ENCODE measurements around the gene TUBA4B.
"Not testable (repeated sequence)": the region's sequence is repeated elsewhere in the genome, so short reads cannot be mapped to it uniquely, and the experiment has no call there.

TUBA4B gene

DNA sequence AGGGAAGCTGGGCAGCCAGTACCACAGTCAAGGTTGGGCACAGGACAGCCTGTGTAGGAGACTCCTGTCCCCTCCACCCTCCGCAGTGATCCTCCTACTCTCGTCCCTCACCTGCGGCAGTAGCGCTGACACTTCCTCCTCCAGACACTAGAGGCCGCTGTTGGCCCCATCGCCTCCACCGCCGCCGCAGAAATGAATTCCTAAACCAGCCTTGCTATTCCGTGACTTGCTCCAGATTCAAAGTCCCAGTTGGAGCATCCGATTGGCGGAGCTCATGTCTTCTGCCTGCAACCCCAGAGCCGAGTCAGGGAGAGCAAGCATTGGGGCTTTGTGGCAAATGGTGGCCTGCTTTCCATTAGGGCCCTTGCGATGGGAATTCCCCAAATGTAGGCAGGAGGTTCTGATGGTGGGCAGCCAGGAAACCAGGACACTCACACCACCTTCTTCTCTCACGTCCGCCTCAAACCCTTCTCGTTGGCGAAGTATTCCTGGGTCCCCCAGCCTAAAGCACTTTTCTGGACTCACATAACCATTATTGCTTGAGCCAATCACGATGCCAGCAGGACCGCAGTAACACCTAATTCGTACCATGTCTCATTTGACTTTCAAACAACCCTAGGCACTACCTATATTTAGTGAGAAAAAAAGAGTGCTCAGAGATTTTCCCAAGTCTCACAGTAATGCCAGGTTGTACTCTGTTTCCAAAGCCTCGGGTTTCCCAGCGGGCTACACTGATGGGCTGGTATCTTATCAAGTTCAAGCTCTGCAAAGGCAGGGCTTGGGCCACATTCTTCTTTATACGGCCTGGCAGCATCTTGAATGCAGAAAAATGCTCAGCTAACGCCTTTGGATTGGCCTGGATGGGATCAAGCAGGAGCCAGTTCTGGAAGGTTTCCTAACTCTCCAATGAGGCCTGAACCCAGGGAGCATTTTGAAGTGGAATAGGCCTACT lies 24.9 kb downstream of the TUBA4B start:
- DNase-seq, result peak; percentile 45 to 68 (median 63)

DNA sequence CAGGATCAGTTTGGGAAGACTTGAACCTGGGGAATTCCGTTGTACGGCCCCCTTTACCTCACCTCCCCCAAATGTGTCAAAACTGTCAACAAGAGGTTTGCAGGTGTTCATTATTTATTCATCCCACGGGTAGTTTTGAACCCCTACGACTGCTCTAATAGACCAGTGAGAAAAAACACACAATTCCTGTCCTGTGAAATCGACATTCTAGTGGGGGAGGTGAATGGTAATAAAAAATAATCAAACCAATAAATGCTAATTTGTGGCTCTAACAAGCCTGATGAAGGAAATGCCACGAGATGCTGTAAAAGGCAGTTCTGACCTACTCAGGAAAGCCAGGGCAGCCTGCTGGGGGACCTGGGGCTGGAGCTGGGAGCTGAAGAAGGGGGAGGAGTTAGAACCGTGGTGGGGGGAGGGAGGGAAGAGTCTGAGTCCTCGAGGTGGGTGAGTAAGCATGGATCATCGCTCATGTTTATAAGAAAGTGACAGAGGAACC lies 25.7 kb downstream of the TUBA4B start:
- DNase-seq, result no peak

DNA sequence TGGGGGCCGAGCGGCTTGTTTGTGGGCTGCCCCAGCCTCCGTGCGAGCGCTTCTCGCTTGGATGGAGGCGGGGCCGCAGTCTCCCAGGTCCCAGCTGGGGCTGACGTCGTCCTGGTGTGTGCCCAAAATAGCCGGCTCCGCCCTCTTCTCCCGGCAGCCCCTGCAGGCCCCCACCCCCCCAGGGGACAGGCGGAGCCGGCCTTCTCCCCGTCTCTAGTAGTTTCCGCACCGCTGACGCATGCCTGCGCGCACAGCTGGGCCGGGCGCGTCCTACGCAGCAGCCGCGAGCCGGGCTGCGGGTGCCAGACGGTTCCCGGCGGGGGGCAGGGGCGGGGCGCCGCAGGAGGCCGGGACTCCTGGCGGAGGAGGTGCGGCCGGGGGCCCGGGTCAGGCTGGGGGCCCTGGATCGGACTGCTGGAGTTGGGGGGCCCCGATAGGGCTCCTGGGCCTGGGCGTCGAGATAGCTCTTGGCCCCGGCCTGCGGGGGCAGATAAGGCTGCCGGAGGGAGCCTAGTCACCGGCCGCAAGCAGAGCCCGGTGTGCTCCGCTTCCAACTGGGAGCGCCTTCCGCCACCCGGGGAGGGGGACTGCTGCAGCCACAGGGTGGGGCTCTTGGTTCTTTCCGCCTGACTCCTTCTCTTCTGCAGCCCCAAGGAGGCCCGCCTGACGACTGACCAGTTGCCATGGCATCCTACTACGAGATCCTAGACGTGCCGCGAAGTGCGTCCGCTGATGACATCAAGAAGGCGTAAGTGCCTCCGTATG lies 26.3 kb downstream of the TUBA4B start, which contains the start of gene DNAJB2:
Gene DNAJB2 (plus strand): TSS at position 216 of the 765 bp plus-strand sequence. CDS start 468 bp downstream, at position 684.
- peak; percentile 95 to 100 (median 99) for DNase-seq

DNA sequence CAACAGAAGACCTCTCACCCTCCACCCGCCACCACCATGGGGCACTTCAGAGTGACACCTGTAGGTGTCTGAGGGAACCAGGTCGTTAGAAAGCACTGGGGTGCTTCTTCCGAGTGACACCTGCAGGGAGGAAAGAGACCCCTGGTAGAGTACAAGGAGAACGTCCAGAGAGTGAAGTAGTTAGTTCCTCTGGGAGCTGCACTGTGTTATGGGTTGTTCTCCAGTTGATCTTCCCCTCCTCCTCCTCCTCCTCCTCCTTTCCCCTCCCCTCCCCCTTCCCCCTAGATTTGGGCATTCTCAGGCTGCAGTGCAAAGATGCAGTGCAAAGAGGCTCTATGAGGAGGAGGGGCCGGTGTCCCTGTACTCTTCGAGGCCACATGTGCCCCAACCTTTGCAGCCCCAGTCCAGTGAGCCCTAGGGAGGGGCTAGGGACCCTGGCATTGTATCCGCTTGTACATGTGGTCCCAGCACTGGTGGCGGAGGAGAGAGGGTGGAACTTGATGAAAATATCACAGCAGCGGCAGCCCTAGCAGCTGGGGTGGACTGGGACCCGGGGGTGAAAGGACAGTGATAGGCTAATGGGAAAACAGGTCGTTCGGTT lies 27.0 kb downstream of the TUBA4B start:
- no peak for DNase-seq

DNA sequence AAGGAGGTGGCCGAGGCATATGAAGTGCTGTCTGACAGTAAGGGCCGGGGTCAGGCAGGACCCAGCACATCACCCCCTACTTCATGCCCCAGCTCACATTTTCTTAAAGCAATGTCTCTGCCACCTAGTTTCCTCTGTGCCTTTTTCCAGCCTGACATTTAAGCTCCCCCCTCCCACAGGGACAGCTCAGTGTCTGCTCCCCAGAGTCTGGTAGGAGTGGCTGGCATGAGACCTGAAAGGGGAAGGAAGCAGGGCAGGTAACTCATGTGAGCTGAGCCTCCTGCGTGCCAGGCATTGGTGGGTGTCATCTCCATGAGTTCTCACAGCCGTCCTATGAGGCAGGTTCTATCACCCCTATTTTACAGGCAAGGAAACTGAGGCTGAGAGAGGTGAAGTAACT lies 27.6 kb downstream of the TUBA4B start:
- no peak for DNase-seq

DNA sequence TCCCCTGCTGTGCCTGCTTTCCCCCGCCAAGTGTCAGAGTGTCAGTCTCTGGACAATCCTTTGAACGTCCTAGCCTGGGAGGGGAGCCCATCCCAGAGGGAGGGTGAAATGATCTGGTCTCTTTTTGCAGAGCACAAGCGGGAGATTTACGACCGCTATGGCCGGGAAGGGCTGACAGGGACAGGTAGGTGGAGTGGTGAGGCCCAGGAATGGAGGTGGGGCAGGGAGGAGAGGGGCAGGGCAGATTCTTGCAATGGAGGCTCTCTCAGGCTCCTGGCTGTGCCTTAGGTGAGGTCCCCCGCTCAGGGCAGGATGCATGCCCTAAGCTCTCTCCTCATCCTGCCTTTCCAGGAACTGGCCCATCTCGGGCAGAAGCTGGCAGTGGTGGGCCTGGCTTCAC lies 28.5 kb downstream of the TUBA4B start:
- no peak for DNase-seq

DNA sequence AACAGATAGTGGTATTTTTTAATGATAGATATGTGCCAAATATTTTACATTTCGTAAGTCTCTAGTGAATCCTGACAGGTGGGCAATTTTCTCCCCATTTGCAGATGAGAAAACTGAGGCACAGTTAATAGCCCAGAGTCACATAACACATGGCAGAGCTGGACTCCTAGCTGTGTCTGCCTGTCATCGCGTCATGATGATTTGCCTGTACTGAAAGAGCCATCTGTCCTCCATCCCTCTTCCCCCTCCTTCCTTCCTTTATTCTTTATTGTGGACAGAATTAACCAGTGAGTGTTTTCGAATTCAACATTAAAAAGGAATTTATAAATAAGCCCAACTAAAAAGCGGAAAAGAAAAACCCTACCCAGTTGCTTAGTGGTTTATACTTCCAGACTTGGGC lies 29.3 kb downstream of the TUBA4B start:
- DNase-seq, result no peak

DNA sequence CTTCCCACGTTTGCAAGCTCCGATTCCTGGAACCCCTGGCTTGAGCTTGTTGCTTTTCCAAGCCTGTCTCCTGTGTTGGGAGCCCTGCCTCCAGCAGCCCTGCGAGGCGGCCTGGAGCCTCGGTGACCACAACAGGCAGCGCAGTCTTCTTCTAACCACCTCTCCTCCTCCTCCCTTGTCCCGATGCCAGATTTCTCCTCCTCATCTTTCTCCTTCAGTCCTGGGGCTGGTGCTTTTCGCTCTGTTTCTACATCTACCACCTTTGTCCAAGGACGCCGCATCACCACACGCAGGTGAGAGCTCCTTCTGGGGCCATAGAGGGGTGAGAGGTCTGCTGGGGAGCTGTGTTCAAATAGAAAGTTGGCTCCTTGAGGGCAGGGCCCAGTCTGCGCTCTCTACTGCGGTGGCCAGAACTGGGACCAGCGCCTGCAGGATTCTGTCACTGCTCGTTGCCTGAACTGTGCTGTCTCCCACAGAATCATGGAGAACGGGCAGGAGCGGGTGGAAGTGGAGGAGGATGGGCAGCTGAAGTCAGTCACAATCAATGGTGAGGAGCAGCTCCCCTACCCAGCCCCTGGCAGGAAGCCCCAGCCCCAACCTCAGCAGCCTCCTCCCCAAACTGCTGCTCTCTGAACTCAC lies 30.0 kb downstream of the TUBA4B start:
- DNase-seq, result no peak

DNA sequence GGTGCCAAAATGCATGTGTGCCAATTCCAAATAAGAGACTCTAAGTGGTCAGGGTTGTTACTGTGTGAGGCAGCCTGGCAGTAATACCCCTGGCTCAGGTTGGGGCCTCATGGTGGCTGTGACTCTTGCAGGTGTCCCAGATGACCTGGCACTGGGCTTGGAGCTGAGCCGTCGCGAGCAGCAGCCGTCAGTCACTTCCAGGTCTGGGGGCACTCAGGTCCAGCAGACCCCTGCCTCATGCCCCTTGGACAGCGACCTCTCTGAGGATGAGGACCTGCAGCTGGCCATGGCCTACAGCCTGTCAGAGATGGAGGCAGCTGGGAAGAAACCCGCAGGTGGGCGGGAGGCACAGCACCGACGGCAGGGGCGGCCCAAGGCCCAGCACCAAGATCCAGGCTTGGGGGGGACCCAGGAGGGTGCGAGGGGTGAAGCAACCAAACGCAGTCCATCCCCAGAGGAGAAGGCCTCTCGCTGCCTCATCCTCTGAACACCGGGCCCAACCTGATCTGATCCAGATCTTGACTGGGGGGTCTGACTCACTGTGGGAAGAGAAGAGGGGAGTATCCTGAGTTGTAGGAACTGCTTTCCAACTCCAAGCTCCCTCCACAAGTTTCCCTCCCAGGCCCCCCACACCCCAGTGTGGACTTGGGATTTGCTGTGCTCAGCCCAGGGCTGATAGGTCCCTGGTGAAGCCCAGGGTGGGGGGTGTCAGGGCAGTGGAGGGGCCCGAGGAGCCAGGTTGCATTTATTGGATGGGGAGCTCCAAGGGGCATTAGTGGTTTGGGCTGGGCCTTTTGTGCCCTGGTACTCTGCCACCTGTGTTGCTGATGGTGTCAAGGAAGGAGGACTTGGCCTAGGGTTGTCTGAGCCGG lies 31.7 kb downstream of the TUBA4B start:
- DNase-seq, result no peak

DNA sequence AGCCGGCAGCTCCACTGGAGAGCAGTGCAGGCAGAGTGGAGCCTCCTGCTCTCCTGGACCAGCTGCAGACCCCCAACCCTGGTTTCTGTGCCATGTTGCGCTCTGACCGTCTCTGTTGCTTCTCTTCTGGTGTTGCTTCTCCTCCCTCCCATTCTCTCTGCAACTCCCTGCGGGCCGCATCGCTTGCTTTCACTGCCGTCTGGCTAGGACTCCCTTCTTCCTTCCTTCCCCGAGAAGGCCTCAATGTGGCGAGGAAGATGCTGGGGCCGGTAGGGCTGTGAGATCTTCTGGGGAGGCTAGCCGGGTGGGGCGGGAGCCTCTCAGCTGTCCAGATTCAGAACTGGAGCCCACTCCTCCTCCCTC lies 32.3 kb downstream of the TUBA4B start:
- DNase-seq, result no peak

DNA sequence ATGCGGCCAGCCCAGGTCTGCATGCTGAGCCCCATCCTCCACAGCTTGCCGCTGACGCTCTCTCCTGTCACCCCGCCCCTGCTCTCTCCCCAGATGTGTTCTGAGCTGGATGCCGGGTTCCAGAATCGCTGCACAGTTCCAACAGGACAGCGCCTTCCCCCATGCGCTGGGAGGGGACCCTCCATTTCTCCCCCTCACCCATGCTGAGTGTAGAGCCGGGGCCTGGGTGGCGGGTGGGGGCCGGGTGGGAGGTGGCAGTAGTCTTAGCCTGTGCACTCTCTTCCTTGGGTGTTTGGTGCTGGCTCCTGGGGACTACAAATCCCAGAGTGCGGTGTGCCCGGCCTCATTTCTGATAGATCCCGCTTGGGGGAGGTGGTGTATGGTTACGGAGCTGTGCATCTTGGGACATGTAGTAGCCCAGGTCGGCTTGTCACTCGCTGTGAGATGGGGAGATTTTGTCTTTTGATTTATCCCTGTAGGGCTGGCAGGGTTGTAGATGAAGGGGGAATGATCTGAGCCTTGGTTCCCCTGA lies 32.9 kb downstream of the TUBA4B start:
- no peak for DNase-seq

DNA sequence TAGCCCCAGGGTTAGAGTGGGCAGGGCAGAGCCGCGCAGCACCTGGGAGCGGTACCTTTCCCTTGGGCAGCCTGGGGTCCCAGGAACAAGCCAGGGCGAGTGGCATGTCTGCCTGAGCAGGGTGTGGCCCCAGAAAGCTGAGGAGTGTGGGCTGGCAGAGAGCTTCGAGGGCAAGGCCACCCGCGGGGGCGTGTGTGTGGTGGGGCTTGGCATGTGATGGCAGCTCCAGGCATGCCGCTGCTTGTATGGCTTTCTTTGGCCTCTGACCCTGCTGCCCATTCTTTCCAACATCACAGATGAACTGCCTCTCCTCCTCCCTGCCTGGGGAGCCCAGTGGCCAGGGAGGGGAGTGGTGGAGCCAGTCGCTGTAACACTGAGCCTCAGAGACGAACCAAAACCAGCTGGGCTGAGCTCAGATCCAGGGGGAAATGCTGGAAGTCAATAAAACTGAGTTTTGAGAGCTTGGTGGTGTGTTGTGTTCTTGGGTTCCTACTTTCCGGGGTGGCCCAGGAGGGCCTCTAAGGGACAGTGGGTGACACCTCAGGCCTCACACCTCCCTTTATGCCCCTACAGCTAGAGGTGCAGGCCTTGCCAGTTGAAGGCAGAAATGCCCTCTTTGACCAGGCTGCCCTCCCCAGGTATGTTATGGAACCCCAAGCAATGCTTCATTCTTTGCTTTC lies 33.5 kb downstream of the TUBA4B start:
- DNase-seq, result no peak

DNA sequence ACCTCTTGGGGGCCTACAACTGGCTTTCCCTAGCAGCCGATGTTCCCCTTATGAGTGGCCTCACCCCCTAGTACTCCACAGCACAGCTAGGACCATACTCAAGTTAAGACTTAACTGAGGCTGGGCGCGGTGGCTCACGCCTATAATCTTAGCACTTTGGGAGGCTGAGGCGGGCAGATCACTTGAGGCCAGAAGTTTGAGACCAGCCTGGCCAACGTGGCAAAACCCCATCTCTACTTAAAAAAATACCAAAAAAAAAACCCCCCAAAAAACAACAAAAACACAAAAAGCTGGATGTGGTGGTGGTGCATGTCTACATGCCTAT lies 34.0 kb downstream of the TUBA4B start:
- not testable (repeated sequence) for DNase-seq

DNA sequence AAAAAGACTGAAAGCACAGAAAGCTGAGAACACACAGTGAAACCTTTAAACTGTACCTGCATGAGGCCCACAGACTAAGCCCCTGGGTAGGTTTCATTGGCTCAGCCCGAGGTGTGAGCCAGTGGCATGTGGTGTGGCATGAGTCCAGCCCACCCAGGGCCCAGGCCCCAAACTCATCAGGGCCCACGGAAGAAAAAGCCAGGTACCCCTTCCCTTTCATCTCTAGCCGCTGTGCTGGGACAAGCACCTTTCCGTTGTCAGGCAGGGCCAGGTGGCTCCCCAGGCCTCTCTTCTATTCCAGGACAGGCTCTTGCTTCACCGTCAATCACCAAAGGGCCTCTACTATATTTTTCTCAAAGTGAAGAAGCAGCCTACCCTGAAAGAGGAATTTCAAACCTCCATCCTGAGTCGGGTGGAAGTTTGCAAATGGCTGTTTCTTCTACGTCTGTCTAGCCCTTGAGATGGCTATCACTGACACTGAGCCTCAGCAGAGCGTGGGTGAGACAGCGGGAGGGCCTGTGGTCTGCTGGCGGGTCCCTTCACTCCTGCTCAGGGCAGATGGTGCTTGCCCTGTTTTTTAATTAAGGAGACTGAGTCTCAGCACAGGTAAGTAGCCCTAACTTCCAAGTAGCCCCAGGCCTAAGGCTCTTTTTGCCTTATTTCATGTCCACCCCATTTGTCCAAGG lies 34.7 kb downstream of the TUBA4B start:
- DNase-seq, result no peak

DNA sequence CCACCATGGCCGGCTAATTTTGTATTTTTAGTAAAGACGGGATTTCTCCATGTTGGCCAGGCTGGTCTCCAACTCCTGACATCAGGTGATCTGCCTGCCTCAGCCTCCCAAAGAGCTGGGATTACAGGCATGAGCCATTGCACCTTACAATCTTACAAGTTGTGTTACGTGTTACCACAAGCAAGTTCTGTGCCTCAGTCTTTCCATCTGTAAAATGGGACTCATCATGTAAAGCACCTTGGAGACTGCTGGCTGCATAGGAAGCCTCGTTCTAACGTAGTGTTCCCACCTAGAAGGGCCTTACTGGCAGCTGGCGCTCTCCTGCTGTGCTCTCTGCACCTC lies 36.1 kb downstream of the TUBA4B start:
- no peak for DNase-seq

DNA sequence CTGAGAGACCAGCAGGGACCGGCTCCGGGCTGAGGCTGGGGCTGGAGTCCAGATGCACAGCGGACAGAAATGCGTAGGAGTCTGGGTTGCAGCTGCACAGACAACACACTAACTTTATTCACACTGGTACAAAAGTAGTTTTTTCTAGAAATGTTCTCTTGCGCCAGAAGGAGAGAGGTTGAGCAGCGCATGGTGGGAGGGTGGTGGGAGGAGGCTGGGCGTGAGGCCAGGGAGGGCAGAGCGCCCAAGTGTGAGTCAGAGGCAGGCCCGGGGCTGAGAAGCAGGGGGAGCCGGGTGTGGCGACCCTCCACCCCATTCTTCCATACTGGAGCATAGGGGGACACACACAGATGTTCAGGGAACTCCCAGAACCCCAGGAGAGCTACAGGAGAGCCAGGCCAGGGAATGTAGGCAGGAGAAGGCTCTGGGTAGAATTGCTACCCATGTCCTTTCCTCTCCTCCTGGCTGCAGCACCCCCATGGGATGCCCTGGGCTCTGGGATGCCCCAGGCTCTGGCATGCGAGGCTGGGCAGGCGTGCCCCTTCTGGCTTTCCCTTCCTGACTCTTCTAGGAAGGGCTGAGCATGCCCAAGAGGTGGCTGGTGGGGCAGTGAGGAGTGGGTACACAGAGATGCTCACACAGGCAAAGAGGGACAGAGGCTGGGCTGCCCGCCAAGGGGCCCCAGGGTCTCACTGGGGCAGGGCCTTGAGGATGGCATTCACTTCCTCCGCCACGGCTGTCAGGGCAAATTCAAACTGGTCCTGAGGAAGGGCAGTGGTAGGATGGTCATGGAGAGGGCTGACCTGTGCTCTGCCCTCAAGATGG lies 36.7 kb downstream of the TUBA4B start:
- no peak for DNase-seq

DNA sequence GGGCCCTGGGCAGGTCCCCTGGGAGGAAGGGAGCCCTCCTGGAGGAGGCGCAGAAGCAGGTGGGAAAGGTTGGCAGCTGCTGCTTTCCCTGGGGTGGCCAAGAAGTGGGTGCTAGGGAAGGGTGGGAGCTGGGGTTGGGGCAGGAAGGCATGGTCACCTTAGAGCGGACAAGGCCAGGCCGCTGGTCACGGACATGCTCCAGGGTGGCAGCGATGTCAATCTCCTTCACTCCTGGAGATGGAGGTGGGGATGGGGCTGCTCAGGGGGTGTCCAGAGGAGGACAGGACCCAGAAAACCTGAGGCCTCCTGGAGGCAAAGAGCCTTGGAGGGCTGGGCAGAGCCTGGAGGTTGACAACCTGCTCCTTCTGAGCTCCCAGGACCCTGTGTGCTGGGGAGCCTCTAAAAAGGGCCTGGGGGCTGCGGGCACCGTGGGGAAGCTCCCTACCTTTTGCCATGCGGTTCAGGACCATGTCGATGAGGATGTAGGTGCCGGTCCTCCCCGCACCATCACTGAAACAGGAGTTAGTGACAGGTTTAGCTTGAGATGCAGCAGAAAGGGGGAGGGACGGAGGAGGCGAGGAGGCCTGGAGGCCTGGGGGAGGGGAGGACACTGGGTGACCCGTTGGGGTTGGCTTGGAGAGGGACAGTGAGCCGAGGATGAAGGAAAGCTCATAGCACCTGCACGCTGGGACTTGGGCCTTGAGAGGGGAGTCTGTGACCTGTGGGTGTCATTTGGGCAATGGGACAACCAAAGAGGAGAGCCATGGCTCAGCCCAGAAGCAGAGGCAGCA lies 37.5 kb downstream of the TUBA4B start:
- no peak for DNase-seq

DNA sequence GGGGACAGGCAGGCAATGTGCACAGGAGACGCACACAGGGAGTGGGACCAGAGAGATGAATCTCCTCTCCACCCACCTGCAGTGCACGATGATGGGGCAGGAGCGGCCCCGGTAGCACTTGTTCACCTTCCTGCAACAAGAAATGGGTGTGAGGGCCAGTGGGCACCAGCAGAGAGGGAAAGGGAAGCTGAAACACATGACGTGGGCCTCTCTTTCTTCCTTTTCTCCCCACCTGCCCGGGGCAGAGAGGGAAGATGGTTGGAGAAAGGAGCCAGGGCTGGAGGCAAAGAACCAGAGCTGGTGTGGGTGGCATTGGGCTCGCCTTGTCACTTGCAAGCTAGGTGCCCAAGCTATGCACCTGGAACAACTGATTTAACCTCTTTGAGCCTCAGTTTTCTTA lies 38.4 kb downstream of the TUBA4B start:
- no peak for DNase-seq
